ENCODE data around the gene ASIC2.

ASIC2 gene

DNA sequence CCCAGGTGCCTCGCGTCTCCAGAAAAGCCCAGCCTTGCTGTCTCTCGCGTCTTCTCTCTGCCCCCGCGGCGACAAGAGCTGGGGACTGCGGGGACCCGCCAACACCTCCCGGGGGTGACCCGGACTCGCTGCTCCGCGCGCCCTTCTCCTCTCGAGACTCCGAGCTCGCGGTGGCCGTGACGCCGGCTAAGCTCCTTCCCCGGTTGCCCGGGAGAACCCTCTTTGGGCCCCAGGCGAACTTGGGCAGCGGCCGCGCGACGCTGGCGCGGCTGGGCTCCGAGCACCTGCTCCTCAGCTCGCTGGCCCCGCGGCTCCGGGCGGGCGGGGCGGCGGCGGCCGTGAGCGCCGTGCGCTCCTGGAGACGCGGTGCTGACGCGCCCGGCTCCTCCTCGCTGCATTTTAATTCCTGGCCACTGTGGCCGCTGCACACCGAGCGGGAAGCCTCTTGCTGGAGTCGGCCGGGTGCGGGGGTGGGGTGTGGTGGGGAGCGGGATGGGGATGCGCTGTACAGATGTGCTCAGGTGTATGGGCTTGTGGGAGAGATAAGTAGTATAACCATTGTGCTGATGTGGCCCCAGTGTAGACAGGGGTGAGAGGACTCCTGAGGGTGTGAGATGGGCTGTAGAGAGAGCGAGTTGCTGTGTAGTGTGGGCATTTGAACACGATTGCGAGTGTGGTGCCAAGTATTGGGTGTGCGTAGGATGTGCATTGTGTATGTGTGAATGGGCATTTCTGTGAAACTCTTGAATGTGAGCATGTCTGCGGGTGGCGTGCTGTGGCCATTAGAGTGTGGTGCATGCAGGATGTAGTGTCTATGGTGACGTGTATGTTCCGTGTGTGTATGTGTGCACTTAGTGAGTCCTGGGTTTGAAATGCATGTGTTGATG is at the start of gene ASIC2:
TSS of gene ASIC2 (minus strand) at position 315 of the 887 bp plus-strand sequence.
- peak; percentile 25 for DNase-seq

GRCh38 chr17:33342025-33342424 is 48.9 kb upstream of the ASIC2 start:
- no peak for DNase-seq

- no peak for DNase-seq
Observed at GRCh38 chr17:33338242-33338641, 45.1 kb upstream of the ASIC2 start.

GRCh38 chr17:33335491-33336173 is 42.5 kb upstream of the ASIC2 start:
- DNase-seq = no peak

DNA sequence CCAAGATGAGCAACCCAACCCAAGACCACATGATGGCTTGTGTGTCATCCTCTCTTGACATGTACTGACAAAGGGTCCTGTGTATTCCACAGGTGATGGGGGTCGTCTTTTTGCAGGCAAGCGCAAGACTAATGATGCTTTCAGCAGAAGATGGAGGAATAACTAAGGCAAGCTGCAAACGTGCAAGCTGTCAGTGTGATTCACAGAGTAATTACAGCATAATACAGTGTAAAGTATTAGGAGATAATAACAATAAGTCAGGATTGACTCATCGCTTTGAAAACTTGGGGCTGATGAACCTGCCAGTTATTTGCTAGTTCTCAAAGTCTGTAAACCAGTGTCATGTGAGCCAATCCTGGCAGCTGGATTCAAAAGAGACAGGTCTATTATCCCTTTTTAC is 41.6 kb upstream of the ASIC2 start:
- no peak for DNase-seq

DNA sequence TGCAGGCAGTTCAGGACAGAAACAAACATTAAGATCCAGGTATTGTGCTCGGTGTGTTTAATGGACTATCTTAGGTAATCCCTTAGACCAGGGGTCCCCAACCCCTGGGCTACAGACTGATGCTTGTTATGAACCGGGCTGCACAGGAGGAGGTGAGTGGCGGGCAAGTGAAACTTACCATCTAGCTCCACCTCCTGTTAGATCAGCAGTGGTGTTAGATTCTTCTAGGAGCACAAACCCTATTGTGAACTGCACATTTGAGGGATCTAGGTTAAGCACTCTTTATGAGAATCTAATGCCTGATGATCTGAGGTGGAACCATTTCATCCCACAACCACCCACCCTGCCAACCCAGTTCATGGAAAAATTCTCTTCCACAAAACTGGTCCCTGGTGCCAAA is 37.8 kb upstream of the ASIC2 start:
- DNase-seq = no peak

- no peak for DNase-seq
Observed at GRCh38 chr17:33328129-33328528, 35.0 kb upstream of the ASIC2 start.

GRCh38 chr17:33324736-33325135 is 31.6 kb upstream of the ASIC2 start:
- DNase-seq = no peak

DNA sequence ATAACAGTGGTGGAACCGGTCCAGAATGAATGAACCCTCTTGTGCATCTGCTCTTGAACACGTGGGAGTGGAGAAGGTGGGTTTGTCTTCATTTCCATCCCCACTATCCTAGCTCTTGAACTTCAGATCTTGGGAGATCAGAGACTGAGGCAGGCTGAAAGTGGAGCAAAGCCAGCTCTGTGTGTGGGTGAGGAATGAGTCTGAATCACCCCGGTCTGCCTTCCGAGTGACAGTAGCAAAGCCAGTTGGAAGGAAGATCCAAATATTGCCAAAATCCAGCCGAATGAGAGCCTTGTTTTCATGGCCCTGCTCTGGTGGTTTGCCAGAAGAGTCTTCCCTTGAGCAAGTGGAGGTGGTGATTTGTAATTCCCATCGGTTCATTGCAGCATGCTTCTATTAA is 29.0 kb upstream of the ASIC2 start:
- no peak for DNase-seq

- DNase-seq = no peak
Observed at GRCh38 chr17:33318241-33318640, 25.1 kb upstream of the ASIC2 start.

DNA sequence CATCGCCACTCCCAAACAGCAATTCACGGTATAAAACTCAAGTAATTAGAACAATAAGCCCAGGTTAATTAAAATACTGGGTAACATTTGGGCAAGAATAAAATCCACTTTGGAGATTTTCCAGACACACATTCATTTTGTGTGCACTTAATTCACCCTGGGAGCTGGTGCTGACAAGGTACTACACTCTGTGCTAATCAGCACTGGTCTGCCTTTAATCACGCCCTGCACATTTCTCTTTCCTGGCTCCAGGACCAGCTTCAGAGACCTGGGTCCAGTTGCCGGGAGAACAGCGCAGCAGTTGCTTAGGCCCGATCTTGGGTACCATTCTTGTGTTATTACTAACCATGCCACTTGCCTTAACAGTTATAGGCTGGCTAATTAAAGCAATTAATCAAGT is 23.7 kb upstream of the ASIC2 start:
- DNase-seq = no peak

GRCh38 chr17:33310296-33310695 is 17.2 kb upstream of the ASIC2 start:
- no peak for DNase-seq

DNA sequence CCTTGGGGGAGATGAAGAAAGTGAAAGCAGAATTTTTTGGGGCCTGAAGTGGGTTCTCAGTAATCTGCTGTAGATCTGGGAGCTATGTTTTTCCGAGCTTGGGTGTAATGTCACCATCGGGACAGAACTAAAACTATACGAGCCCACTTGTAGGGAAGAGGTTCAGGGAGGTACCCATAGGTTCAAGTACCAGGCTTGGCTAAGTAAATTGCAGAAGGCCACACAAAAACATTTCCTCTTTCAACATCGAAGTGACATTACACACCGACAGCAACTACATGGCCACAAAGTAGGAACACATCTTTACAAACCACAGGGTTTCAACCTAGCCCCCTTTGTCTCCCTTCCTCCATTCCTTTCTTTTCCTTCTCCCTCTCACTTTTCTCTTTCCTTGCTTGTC is 10.2 kb upstream of the ASIC2 start:
- DNase-seq = no peak

DNA sequence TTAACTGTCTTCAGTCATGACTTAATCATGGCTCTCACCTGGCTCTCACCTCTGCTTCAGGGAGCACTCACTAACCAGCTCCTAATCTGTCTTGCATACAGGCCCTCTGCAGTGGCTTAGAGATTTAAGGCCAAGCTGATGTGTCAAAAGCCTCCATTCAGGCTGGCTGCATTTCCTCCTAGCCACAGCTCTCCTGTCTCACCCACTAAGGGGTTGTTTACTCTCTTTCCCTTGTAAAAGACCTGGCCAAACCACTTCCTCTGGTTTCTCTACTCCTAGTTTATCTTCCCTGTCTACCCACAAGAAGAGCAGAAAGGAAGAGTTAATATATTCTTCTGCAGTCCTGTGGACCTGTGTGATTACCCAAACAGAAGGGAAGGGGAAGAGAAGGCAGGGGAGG is 9.3 kb upstream of the ASIC2 start:
- no peak for DNase-seq

- no peak for DNase-seq
Observed at GRCh38 chr17:33300241-33300640, 7.1 kb upstream of the ASIC2 start.

- DNase-seq = no peak
Observed at GRCh38 chr17:33299115-33299514, 6.0 kb upstream of the ASIC2 start.

DNA sequence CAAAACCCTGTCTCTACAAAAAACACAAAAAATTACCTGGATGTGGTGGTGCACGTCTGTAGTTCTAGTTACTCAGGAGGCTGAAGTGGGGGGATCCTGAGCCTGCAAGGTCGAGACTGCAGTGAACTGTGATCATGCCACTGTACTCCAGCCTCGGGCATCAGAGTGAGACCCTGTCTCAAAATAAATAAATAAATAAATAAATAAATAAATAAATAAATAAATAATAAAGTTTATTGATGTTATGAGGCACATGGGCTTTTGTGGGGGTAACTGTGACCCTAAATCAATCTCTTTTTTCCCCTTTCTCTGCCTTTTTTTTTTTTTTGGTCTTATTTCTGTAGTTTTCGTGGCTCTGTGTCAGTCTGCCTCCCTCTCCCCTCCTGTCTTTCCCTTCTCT is 4.5 kb upstream of the ASIC2 start:
- no peak for DNase-seq

DNA sequence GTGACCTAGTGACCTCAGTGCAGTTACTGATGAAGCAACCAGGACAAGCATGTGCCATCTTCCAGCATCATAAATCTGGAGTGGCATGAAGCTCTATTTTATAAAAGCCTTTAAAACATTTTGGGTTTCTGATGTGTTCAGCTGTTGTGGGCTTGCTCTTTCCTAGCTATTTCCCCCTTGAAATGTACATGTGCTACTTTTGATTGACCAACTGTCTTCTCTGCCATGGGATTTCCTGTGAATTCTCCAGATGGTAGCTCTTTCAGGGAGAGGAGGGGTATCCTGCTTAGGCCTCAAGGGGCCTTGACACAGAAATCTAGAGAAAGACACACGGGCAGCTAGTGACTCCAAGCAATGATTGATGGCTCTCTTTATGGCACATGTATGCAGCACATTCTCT is 1.9 kb upstream of the ASIC2 start:
- DNase-seq = no peak

DNA sequence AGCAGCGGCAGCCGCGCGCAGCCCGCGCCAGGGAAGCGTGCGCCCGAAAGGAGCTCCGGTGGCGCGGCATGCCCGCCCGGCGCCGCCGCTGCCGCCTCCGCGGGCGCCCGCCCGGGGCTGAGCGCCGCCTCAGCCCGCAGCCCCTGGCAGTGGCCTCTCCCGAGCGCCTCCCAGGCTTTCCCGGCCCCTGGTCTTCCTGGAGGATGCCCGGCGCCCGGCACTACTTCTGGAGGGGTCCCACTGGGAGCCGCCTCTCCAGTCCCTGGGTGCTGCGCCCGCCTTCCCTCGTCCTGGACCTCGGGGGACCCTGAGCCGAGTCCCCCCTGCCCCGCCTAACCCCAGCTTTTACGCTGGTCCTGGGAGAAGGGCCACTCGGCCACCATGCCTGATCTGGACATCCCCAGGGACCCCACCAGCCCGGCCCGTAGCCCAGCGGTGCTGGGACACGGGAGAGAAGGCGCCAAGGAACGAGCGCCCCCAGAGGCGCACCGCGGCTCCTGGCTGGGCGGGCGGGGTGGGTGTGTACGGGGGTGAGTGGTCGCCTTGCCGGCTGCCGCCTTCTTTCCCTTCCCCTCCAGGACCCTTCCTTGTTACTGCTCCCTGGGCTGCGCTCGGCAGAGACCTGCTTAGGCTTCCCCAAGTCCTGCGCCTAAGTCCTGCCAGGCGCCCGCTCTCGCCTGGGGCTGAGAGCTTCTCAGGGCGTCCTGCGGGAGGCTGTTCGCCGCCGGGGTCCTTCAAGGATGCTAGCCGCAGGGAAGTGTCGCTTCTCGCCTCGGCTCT is 704 bp downstream of the ASIC2 start:
- no peak for DNase-seq

DNA sequence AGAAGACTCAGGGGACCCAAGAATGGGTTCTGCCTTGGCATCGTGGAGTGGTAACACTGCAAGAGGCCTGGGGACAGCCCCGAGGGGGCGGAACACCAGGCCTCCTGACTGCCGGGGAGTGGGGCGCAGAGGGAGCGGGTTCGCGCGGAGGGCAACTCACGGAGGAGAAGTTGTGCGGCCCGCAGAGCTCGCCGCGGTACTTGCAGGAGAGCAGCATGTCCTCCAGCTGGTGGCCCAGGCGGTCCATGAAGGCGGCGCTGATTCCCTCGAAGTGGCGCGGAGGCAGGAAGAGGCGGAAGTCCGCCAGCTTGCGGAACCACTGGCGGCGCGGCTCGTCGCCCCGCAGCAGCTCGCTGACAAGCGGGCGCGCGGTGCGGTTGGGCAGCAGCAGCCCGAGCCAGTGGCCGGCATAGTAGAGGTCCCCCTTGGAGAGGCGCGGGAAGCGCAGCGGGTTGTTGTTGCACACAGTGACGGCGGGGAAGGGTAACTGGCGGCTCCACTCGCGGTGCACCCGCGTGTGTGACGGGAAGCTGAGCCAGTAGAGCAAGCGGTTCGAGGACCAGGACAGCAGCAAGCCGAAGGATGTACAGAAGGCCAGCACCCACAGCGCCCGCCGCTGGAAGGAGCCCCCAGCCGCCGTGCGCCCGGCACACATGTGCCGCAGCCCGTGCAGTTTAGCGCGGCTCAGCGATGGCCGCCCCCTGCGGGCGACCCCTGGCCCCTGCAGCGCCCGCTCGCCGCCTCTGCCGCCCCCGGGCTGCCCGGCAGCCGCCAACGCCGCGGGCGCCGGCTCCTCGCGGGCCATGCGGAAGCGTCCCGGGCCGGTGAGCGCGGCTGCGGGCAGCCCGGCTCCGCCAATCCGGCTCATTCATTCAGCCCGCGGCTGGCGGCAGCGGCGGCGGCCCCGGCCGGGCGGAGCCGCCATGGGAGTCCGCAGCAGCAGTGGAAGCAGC is 1.6 kb downstream of the ASIC2 start:
- peak; percentile 16 for DNase-seq

GRCh38 chr17:33290253-33290652 is 2.8 kb downstream of the ASIC2 start:
- DNase-seq = no peak

GRCh38 chr17:33288954-33289353 is 4.1 kb downstream of the ASIC2 start:
- no peak for DNase-seq
